ENCODE measurements around the gene ADAM10.
"Not testable (repeated sequence)": the region's sequence is repeated elsewhere in the genome, so short reads cannot be mapped to it uniquely, and the experiment has no call there.

ADAM10 gene

DNA sequence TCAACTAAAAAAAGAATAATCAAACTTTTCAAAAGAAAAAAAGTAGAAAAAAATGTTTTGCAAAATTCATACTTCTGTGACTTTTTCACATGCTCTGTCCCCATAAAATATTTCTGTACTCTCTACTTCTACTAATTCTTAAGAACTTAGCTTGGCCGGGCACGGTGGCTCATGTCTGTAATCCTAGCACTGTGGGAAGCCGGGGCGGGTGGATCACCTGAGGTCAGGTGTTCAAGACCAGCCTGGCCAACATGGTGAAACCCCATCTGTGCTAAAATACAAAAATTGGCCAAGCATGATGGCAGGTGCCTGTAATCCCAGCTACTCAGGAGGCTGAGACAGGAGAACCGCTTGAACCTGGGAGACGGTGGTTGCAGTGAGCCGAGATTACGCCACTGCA is 145.6 kb downstream of the ADAM10 start:
- DNase-seq, result not testable (repeated sequence)

DNA sequence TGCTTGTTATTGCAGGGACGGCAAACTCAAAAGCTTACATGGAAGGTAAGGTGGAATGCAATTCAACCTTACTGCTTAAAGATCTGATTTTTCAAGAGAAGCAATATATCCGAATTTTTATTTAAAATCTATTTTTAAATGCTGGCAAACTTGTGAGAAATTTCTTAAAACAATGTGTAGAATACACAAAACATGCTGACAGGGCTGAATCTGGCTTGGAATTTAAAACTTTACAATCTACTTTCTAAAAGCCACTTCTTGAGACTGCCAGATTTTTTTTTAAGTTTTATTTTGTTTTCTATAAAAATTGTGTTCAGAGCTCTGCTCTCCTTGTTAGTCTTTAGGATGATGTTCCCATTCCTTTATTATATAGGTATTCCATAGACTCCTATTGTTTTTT is 146.7 kb downstream of the ADAM10 start:
- no peak for DNase-seq

DNA sequence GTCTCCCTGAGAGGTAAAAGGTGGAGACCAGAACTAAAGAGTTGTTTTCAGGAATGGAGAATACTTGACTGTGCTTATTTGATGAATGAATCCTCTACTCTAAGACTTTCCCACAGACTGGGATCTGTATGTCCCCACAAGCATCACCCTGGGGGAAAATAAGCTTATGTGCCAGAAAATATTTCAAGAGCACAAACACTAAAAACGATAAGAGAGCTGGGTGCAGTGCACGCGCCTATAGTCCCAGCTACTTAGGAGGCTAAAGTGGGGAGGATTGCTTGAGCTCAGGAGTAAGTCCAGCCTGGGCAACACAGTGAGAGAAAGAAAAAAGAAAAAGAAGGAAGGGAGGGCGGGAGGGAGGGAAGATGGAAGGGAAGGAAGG is 150.7 kb downstream of the ADAM10 start:
- no peak for DNase-seq

DNA sequence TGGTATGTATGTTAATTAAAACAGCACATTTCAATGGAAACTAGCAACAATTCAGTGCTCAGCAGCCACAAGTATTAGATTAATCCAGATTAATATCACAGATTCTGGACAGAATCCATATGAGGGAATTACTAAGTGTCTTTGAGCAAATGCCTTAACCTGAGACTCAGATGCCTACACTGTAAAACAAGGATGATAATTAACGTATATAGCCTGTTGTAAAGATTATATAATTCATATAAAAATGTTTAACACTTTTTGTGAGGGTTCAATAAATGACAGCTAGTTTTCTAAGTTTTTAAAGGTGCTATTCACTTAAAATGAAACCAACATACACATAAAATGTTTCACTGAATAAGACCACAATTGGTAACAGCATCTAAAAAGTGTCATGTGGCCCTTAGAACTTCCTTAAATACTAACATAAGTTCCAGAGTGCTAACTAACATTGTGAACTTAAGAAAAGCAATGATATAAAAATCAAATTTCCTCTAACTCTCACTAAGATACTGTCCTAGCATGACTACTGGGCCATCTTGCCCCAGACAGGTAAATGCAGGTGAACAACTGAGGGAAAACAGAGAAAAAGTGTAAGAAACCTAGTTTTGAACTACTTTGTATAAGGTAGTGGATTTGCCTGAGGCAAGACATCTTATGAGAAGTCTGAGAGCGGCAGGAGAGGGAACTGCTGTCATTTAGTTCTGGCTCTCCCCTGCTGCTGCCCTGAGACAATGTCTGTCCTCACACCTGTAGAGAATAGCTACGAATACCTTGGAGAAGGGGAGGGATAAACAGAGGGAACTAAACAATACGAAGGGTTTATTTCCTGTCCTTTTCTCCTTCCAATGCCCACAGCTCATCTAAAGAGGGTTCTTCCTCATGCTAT is 151.3 kb downstream of the ADAM10 start:
- no peak for DNase-seq

DNA sequence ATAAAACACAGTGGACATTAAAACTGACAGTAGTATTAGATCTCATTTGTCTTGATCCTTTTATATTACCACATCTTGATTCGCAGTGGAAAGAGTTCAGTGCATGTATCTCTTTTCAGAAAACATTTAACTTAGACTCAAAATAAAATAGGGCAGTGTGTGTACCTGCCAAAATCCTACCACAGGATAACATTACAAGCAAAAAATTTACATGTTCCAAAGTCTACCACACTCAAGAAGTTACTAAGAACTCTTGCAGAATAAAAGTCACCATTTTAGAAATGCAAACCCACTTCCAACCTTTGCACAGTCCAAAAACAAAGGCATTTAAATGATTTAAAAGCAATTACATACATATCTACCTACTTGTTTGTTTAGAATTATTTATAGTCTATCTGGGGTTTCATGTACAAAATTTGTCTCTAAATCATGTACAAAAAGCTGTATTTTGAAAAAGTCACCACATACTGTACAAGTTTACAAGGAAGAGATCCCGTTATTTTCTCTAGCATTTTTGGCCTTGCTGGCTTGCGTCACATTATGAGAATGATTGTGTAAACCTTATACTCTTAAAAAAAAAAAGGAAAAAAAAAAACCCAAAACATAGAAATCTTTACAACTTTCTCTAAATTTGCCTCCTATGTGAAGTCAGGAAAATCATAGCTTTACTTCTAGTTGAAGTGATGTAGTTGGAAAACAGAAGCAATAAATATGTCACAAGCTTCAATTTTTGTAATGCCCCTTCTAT is 153.8 kb downstream of the ADAM10 start:
- no peak for DNase-seq

DNA sequence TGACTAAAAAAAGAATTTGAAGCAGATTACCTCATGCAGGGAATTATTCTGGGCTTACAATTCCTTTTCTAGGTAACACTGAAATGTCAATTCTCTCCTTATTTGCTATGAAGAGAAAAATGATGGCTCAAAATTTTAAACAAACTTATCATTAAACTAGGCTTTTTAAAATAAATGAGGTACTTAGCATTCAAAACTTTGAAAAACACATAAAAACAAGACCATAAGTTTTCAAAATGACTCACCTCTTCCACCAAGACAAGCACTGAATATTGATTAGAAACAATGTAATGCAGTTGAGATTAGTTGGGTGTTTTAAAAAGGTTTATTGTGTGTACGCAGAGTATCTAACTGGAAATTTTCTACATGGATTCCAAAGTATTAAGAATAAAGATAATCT is 154.6 kb downstream of the ADAM10 start:
- no peak for DNase-seq

DNA sequence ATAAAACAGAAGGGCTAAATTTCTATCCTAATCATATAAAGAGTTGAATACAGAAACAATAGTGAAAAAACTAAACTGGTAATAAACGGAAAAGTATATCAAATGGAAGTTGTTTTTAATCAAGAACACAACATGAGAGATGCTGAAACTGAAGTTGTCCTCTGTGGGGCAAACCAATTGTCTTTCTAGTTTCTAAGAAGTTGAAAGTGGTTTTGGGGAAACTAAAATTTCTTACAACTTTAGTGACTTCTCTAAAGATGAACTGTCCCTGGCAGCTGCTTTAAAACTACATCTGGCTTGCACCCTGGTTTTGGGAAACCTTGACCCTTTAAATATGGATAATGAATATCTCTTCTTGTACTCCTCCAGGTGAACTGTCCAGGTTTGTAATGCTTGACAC is 155.6 kb downstream of the ADAM10 start:
- DNase-seq, result no peak

DNA sequence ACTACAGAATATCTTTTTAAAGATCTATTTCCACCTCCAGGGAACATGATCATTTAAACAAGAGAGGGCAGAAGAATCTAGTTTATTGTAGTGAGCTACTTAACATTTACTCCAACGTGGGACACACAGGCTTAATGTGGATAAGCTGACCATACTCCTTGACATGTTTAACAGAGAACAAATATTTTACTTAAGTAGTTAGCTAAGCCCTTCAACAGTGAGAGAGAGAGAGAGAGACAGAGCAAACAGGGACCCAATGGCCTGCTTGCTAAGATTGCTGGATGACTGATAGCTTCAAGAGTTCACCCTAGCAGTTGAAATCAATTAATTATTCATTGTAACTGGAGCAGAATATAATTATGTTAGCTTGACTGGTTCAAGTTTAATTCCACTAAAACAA is 158.6 kb downstream of the ADAM10 start:
- no peak for DNase-seq

DNA sequence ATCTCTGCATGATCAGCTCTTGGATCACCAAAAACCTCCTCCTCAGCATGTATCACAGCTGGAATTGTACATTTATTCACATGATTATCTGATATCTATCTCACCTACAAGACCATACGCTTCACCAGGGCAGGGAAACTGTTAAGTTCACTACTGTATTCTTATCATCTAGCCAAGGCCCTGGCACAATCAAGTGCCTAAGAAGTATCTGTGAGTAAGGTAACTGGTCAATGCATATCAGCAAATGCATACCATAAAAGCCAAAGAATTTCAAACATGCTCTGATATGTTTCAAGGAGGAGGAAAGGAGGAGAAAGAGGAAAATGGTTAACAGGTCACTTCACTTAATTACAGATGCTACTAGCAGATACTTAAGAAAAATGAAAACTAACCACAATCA is 159.3 kb downstream of the ADAM10 start:
- no peak for DNase-seq

DNA sequence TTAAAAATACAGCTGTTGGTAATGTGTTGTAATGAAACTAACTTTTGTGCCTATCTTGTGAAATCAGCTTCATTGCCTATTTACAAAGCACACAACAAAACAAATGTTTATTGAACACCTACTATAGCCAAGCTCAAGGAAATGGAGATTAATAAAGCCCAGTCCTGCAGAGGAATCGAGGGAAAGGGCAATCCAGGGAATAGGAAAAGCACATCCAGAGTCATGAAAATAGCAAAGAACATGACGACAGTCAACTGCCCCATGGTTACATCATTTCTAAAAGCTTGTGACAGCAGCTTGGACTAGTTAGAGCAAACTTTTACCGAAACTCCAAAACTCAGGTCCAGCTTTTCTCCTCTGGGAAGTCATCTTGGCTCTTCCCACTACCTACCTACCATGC is 160.5 kb downstream of the ADAM10 start:
- DNase-seq, result no peak

DNA sequence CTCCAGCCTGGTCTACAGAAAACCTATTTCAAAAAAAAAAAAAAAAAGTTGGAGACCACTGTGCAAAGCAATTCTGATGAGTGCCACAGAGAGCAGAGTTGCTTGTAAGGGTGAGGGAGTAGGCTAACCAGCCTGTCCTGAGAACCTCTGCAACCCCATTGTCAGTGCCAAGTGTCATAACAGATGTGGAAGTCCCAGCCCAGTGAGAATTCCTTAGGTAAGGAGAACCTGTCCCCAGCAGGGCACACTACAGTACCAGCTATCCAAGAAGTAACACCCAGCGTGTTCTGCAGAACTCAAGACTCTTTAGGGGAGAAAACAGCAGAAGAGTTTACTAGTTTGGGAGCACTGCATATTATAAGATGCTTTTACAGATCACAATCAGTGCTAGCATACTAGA is 161.4 kb downstream of the ADAM10 start:
- no peak for DNase-seq

DNA sequence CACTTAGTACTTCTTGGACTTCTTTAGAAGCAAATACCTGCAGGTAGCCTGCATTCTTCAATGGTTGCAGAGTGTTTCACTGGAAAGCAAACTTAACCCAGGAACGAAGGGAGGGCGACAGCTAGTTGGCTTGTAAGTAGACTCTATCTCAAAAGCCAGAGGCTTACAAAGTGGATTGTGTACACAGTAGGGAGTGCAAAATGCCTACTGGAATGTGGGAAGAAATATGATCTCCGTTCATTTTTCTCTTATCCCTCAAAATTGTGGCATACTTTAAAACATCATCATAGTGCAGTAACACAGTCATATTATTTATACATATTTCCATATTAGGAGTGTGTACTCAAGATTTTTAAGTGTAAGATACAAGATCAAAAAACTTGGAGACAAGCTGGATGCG is 162.0 kb downstream of the ADAM10 start:
- no peak for DNase-seq

DNA sequence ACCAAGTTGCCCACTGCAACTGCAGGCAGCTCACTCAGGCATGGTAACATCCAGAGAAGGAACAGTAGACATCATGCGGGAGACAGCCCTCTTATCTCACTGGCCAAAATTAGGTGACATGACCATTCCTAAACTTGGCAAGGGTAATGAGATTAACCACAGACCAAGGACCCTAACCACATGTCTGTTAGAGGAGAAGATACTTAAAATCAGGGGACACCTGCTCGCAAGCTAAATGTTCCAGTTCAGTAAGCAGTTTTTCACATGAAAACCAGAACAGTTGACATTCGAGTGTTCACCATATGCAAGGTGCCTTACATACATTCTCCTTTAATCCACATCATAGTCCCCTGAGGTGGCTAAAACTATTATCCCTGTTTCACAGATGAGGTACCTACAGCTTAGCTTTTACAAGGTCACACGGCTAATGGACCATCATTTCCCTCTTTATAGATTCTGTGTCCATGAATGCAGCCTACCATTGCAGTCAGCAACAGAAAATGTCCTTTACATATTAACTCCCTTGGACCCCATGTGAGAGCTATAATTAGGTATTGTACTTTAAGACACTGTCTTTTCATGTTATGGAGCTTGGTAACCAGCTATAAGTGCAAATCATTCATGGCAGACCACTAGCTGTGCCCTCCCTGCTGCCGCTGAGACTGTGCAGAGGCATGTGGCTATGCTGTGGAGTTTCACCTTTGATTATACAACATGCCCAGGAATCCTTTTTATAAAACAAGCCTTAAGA is 163.6 kb downstream of the ADAM10 start:
- no peak for DNase-seq

DNA sequence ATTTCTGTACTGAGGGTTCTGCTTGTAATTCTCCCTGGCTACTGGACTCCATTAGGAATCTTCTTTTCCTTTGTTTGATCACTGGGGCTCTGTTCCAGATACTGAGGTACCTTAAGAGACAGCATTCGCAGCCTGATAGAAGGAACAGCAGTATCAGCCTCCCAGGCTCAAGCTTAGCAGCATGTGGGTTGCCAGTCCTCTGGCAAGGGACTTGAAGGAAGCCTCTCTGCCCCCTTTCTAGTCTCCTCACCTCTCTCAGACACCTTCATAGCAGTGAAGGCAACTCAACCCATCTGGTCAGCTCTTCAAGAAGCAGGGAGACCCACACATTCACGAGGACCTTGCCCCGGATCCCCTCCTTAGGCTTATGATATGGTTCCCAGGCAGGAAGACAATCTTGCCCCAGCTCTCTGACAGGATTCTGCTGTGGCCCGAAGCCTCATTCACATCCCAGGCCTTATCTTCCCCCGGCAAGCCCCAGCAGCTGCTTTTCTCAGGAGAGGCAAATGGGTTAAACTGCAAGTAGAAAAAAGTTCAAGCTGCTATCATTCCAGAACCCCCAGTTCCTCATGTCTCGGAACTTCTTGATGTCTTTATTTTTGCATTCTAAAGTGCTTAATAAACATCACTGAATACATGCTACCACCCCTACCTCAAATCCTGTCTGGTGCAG is 164.6 kb downstream of the ADAM10 start:
- no peak for DNase-seq

DNA sequence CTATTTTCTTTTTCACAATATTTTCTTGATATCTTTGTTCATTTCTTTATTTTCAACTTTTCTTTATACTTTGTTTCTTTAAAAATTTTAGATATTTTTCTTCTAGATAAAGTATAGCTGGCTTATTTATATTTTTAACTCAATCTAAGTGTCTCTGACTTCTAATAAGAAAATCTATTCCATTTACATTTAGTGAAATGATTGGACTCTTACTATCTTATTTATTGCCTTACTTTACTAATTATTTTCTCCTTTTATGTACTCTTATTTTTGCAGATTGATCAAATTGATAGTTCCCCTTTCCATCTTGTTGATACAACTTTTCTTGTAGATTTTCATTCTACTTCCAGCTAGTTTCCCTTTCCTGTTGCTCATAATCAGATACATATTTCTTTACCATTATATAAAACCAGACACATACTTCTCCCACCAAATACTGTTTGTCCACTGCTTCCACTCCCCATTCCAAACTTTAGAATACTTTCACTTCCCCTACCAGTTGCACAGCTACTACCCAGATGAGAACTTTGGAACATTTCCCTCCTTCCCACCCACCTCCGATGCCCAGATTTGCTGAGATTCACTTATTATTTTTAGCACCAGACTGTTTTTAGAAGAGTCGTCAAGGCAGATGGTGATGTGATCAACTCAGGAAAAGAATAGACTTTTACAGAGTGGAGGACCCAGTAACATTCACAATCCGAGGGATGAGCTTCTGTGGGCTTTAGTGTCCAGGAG is 166.2 kb downstream of the ADAM10 start:
- DNase-seq, result no peak

DNA sequence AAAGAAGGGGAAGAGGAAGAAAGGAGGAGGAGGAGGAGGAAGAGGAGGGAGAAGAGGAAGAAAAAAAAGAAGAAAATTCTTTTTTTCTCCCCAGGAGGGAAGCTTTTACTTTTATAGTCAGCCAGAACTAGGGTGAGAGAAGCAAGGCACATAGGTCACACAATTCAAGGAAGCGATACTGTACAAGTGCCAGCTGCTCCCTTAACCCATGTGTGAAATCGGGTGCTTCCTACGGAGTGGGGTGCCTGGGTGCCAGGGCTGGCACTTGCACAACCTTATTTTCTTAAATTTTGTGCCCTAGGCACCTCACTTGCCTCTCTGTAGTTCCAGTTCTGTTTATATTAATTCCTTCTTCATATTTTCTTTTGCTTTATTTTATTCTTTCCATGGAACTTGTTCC is 167.3 kb downstream of the ADAM10 start:
- DNase-seq, result no peak

DNA sequence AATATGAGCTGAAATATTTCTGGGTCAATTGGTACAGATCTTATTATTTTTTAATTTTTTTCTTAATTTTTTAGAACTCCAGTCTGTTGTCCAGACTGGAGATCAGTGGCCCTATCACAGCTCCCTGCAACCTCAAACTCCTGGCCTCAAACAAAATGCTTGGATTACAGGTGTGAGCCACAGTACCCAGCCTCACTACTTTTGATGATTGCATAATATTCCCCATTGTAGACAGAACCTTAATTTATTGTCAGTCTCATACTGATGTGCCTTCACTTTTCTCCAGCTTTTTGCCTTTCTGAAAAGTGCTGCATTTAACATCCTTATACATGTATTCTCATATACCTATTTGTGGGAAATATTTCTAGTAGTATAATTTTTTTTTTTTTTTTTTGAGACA is 172.8 kb downstream of the ADAM10 start:
- no peak for DNase-seq

DNA sequence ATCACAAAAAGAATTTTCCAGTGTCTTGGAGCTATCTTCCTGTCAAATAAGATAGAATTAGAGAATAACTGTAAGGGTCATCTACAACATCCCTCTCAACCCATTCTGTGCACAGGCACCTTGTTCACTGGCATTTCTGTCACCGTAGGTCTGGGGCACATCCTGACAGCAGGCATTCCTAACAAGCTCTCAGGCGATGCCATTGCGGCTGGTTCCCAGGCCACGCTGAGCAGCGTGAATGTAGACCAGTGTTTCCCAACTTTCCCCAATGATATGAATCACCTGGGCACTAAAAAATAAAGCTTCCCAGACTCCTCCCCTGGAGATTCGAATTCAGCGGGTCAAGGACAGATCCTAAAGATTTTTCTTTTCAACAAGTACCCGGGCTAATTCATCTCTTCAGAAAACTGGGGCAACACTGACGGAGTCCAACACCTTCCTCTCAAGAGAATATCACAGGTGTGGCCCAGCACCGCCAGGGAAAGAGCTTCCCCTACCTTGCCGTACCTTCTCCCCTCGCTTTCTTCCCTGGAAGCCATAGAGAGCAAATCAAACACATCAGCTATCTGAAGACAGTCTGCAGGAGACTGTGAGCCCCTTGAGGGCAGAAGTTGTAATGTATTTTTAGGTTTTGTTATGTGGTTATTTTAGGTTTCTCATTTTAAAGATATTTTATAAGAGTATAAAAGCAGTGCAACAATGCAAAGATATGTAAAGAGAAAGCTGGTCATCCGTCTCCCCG is 174.3 kb downstream of the ADAM10 start:
- DNase-seq, result no peak

DNA sequence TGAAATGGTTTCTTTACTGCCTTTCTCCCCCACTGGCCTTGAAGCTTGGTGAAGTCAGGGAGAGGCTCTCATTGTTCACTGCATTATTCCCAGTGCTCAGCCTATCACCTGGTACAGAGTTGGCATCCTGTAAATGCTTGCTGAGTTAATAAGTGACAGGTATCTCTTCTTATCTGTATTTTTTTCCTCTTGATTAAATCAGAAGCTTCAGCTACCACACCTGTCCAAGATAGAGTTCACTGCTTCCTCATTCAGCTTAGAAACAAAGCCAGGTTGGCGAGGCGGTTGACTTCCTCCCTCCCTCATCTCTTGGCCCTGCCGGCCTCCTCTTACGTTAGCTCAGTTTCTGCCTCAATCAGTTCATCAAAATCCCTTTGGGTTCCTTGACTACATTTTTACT is 174.9 kb downstream of the ADAM10 start:
- DNase-seq, result no peak

DNA sequence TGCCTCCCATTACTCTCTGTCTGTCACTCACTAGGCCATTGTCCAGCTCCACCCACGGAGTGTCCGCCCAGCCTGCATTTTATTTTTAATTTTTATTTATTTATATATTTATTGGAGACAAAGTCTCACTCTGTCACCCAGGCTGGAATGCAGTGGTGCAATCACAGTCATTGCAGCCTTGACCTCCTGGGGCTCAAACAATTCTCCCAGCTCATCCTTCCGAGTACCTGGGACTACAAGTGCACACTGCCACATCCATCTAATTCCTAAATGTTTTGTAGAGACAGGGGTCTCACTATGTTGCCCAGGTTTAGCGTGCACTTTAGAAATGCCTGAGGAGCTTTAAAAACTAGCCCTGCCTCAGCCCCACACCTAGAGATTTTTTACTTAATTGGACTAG is 176.2 kb downstream of the ADAM10 start:
- no peak for DNase-seq

DNA sequence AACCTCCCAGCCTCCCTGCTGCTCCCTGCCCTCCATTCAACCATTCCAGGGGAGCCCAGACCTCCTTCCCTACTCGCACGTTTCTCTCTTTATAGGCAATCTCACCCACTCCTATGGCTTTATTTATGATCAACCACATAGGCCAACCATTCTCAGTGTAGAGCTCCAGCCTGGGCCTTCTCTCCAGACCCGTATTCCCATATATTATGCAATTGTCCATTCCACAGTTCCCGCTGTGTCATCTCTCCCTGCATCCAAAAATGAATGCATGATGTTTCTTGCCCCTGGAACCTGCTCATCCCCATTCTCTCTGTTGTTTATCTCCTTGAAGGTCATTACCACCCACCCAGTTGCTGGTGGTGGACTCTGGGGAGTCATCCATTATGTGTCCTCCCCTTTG is 177.0 kb downstream of the ADAM10 start:
- no peak for DNase-seq

DNA sequence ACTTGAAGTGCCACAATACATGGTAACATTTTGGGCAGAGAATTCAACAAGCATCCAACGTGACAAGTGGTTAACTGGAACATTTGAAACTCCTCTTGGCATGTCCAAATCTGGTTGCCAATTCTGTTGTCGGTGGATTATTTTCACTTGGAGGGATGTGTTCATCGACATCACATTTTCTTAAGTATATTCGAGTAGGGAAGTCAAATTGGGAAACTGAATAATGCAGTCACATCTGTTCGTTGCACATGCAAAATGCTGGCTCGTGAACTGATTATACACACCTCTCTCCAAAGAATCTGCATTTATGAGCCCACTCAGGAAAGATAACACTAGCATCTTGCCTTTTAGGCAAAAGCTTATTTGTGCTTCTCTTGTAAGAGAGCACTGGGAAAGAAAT is 178.0 kb downstream of the ADAM10 start:
- DNase-seq, result no peak

Measured in NCI-H1930 (cell line).